ENCODE data around the gene HEATR1. TPM values are rescaled to one million over a fixed set of nuclear protein-coding genes. Genes with fewer than 3 reads are reported as not detected.

HEATR1 gene
- total RNA-seq, 1 experiment from 2014 or later = 68.3 TPM

DNA sequence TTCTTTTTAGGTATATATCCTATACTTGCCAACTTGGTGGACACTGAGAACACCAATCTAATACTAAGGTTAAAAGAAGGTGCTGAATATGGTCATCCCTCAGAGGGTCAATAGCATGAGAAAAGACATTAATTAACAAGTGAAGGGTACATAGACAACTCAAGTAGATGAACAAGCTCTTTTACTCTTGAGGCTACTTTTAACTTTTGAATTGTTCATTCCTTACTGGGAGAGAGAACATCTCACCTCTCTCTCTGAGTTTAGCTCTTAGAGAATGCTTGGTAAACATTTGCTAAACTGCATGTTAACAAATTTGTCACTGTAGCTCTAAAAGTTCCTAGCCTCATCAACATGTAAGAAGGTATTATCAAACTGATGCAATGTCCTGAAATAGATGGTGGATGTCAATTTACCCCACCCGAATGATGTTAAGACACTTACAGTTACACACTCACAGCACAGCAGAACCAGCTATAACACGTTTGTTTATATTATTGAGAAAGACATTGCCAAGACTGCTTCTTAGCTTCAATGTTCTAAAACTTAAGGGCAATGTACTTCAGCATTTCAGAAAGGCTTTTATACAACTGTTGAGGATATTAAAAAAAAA is 35.9 kb downstream of the HEATR1 start:
- Histone ChIP-seq H3K27me3 (ENCODE audit: insufficient read depth, low read length) (no peaks in the 10 kb centered on the region), H3K4me2 (ENCODE audit: low read length) (no peak overlapping the region), H3K4me1 (ENCODE audit: control insufficient read depth in 1 of 2, insufficient read depth in 2 of 2, low read length in 2 of 2) (no peaks in the 10 kb centered on the region), H3K36me3 (ENCODE audit: control insufficient read depth in 1 of 2, insufficient read depth in 2 of 2, low read length in 2 of 2) (peaks cover 47 to 74% of the 10 kb centered on the region in 2 experiments), H3K9me2 (ENCODE audit: insufficient read depth) (no peaks in the 10 kb centered on the region), H3K9me3 (ENCODE audit: control insufficient read depth in 1 of 2, insufficient read depth in 1 of 2, low read depth in 1 of 2, low read length in 2 of 2) (no peaks in the 10 kb centered on the region), H3K79me2 (ENCODE audit: insufficient read depth, low read length) (no peaks in the 10 kb centered on the region), H2AFZ (ENCODE audit: low read depth, low read length, poor library complexity, severe bottlenecking) (no peak overlapping the region), H3K27ac (ENCODE audit: low read depth, low read length) (no peak overlapping the region), H3K4me3 (replicated peaks in 1 of 2; ENCODE audit: low read depth in 1 of 2, low read length in 2 of 2) (no peak overlapping the region), H4K20me1 (ENCODE audit: insufficient read depth) (0 out of 2 replicates have a peak, but pooled peaks cover 4% of the 10 kb centered on the region), H3K9ac (ENCODE audit: low read length) (no peak overlapping the region)
- ChIA-PET RAD21 (ENCODE audit: low non-redundant PET in 1 of 2, low total read pairs in 2 of 2, uncharacterized antibody in 2 of 2, unreplicated experiment in 2 of 2) (no interaction called here), CTCF (no interaction called here), POLR2A (interaction anchor here (1.0 kb wide), 1 partner anchor 41 kb away, joined by 3 read pairs; no protein-coding TSS in a partner anchor)
- ATAC-seq (no peak), DNase-seq (ENCODE audit: low read depth, low spot score) (peak; percentile 8)
- intact Hi-C loops (cut with micrococcal nuclease) = no loop called here
- BruUV-seq (replicated peaks) = no TSS peak
- TF ChIP-seq POLR2AphosphoS5 (IDR thresholded peaks at IDR 0.05; ENCODE audit: low read depth, low read length) (no peak), CEBPB (IDR thresholded peaks at IDR 0.05; ENCODE audit: low read depth) (peak; percentile 73; the same call in 1 of the 2 replicates)

DNA sequence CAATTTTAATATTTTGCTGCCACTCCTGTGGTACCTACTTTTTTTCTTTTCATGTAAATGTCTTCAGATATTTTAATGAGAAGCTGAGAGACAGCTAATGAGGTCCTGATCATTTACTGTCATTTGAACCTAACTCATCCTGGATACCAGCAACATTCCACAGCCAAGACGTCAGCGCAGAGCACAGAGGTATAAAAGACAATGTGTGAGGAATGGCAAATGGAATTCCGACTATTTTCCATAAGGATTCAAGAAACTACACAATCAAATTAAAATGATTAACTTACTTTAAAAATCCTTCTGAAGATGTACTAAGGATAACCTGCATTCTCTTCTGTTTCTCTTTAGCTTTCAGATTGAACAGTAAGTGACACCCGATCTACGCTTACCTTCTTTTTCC is 38.8 kb downstream of the HEATR1 start:
- Histone ChIP-seq H3K79me2 (ENCODE audit: insufficient read depth, low read length) (no peaks in the 10 kb centered on the region), H3K36me3 (ENCODE audit: control insufficient read depth in 1 of 2, insufficient read depth in 2 of 2, low read length in 2 of 2) (peaks cover 34 to 58% of the 10 kb centered on the region in 2 experiments), H3K27me3 (ENCODE audit: insufficient read depth, low read length) (no peaks in the 10 kb centered on the region), H4K20me1 (ENCODE audit: insufficient read depth) (no peaks in the 10 kb centered on the region), H3K27ac (ENCODE audit: low read depth, low read length) (no peak overlapping the region), H3K9me2 (ENCODE audit: insufficient read depth) (no peaks in the 10 kb centered on the region), H3K9me3 (ENCODE audit: control insufficient read depth in 1 of 2, insufficient read depth in 1 of 2, low read depth in 1 of 2, low read length in 2 of 2) (no peaks in the 10 kb centered on the region), H3K4me2 (ENCODE audit: low read length) (no peak overlapping the region), H2AFZ (ENCODE audit: low read depth, low read length, poor library complexity, severe bottlenecking) (no peak overlapping the region), H3K9ac (ENCODE audit: low read length) (no peak overlapping the region), H3K4me3 (replicated peaks in 1 of 2; ENCODE audit: low read depth in 1 of 2, low read length in 2 of 2) (no peak overlapping the region), H3K4me1 (ENCODE audit: control insufficient read depth in 1 of 2, insufficient read depth in 2 of 2, low read length in 2 of 2) (no peaks in the 10 kb centered on the region)
- BruUV-seq (replicated peaks) = no TSS peak
- RAD21 ChIA-PET (ENCODE audit: low non-redundant PET in 1 of 2, low total read pairs in 2 of 2, uncharacterized antibody in 2 of 2, unreplicated experiment in 2 of 2) = no interaction called here
- CTCF ChIA-PET = no interaction called here
- TF ChIP-seq ELF1 (IDR thresholded peaks at IDR 0.05; ENCODE audit: borderline replicate concordance, low read depth) (no peak), EZH2 (IDR thresholded peaks at IDR 0.05) (no peak), RAD21 (IDR thresholded peaks at IDR 0.05; ENCODE audit: low read depth) (no peak), POLR2A (IDR thresholded peaks at IDR 0.05; ENCODE audit: borderline replicate concordance, extremely low read depth, insufficient read depth, insufficient read length) (no peak), SRF (IDR thresholded peaks at IDR 0.05; ENCODE audit: low read depth) (no peak), EGR1 (IDR thresholded peaks at IDR 0.05; ENCODE audit: low read depth) (no peak), POLR2AphosphoS5 (IDR thresholded peaks at IDR 0.05; ENCODE audit: low read depth, low read length) (no peak)
- POLR2A ChIA-PET = no interaction called here
- ATAC-seq = no peak
- DNase-seq (ENCODE audit: low read depth, low spot score) = no peak
- intact Hi-C loops (cut with micrococcal nuclease) = no loop called here

All from HCT116 (cell line).